SJCRH30 (cell line): Measurements from ENCODE around the gene CDK2. TPM values are rescaled to one million over a fixed set of nuclear protein-coding genes. Genes with fewer than 3 reads are reported as not detected.
"Not testable (repeated sequence)": the region's sequence is repeated elsewhere in the genome, so short reads cannot be mapped to it uniquely, and the experiment has no call there.

Experiments used
- DNase-seq, 2 experiments: peaks; one replicate each; pipeline ENCODE4 v3.0.0-alpha.2; 2015 to 2020
- H3K27ac ChIP-seq: fragments of 250-450 bp; sonication (Bioruptor Pico); 2 replicates; pipeline ENCODE4 v1.5.1; 2020; ENCODE audit warnings: mild to moderate bottlenecking, moderate library complexity
- H3K27me3 ChIP-seq: fragments of 250-450 bp; sonication (Bioruptor Pico); 2 replicates; pipeline ENCODE4 v1.5.1; 2020; ENCODE audit warnings: mild to moderate bottlenecking, moderate library complexity
- H3K36me3 ChIP-seq: fragments of 250-450 bp; sonication (Bioruptor Pico); 2 replicates; pipeline ENCODE4 v1.5.1; 2020; ENCODE audit warnings: mild to moderate bottlenecking, moderate library complexity
- H3K4me1 ChIP-seq: fragments of 250-450 bp; sonication (Bioruptor Pico); 2 replicates; pipeline ENCODE4 v1.5.1; 2020; ENCODE audit warnings: mild to moderate bottlenecking, moderate library complexity
- H3K4me3 ChIP-seq: fragments of 250-450 bp; sonication (Bioruptor Pico); 2 replicates; pipeline ENCODE4 v1.5.1; 2020; ENCODE audit warnings: mild to moderate bottlenecking, moderate library complexity
- H3K9me3 ChIP-seq: fragments of 250-450 bp; sonication (Bioruptor Pico); replicated peaks from 2 replicates; pipeline ENCODE4 v1.5.1; 2020; ENCODE audit warnings: mild to moderate bottlenecking, moderate library complexity
- total RNA-seq: library from RNA; depleted of rRNA; stranded (reverse); fragments of >200 nt; shearing (Covaris generic); gene quantifications from 2 replicates; pipeline ENCODE4 v1.2.3, GENCODE V29; 2014

Gene CDK2
- total RNA-seq, 1 experiment from 2014 or later: 106 TPM

GRCh38 chr12:55957106-55957859, 9.3 kb upstream of the CDK2 start:
- Histone ChIP-seq H3K27ac (no peak overlapping the region), H3K4me1 (no peaks in the 10 kb centered on the region), H3K27me3 (no peaks in the 10 kb centered on the region; the same call in 1 of the 2 replicates), H3K4me3 (no peak overlapping the region), H3K36me3 (no peaks in the 10 kb centered on the region), H3K9me3 (no peaks in the 10 kb centered on the region)
- DNase-seq: no peak

GRCh38 chr12:55963760-55964159, 2.9 kb upstream of the CDK2 start:
- peaks cover 3% of the 10 kb centered on the region; the same call in 1 of the 2 replicates for H3K36me3 ChIP-seq
- H3K9me3 ChIP-seq: no peaks in the 10 kb centered on the region
- no peaks in the 10 kb centered on the region for H3K27me3 ChIP-seq
- no peak for DNase-seq
- no peak overlapping the region for H3K27ac ChIP-seq
- H3K4me1 ChIP-seq: peaks cover 5% of the 10 kb centered on the region; the same call in 1 of the 2 replicates
- H3K4me3 ChIP-seq: no peak overlapping the region

DNA sequence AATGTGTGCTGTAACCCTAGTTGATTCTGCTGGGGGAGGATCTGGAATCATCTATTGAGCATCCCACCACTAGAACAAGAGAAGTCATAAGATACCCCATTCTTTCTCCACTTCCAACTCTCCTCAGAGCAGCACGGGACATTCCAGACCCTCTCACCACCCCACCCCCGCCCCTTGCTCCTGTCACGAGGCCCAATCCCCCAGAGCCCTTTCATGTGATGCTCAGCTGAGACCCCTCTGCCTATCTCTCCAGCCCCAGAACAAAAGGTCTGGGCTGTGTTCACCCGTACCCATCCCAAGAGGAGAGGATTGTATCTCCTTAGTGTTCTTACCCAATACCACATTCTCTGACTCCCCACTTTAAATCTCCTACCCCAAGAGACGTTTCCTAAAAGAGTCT, 1.4 kb upstream of the CDK2 start:
- no peak for DNase-seq
- Histone ChIP-seq H3K9me3 (no peaks in the 10 kb centered on the region), H3K27ac (no peak overlapping the region), H3K27me3 (no peaks in the 10 kb centered on the region), H3K4me3 (no peak overlapping the region), H3K36me3 (peaks cover 5% of the 10 kb centered on the region; the same call in 1 of the 2 replicates), H3K4me1 (peaks cover 5% of the 10 kb centered on the region; the same call in 1 of the 2 replicates)

- Histone ChIP-seq H3K27me3 (no peaks in the 10 kb centered on the region), H3K9me3 (no peaks in the 10 kb centered on the region), H3K4me1 (peaks cover 5% of the 10 kb centered on the region; the same call in 1 of the 2 replicates), H3K4me3 (peak within 1 kb of the TSS; percentile 91), H3K27ac (peak within 1 kb of the TSS; percentile 73), H3K36me3 (peaks cover 9% of the 10 kb centered on the region; the same call in 1 of the 2 replicates)
- peak in 1 of 2 experiments; percentile 40 for DNase-seq
These were observed 656 bp upstream of the CDK2 start, which contains the start of gene PMEL for GRCh38 chr12:55965941-55966407. TSS of gene PMEL (minus strand) at chr12:55966042. CDS start at chr12:55966011, 31 bp downstream.

DNA sequence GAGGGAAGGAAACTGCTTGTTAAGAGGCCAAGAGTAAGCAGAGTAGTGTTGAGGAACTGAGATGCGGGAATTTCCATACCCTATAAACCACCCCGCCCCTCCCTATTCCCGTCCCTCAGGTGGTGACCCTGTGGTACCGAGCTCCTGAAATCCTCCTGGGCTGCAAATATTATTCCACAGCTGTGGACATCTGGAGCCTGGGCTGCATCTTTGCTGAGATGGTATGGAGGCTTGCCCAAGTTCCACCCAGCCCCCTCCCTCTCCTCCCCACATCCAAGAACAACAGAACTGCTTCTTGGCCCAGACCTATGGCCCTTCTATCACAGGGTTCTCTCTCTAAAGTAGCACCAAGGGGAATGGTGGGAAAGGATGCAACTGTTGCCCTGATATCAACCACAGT, 2.7 kb downstream of the CDK2 start:
- Histone ChIP-seq H3K27ac (no peak overlapping the region), H3K9me3 (no peaks in the 10 kb centered on the region), H3K4me3 (no peak overlapping the region), H3K36me3 (peaks cover 12% of the 10 kb centered on the region; the same call in 1 of the 2 replicates), H3K27me3 (no peaks in the 10 kb centered on the region), H3K4me1 (peaks cover 5% of the 10 kb centered on the region)
- no peak for DNase-seq

GRCh38 chr12:55970775-55971174, 4.1 kb downstream of the CDK2 start:
- H3K27ac ChIP-seq: no peak overlapping the region
- H3K4me3 ChIP-seq: no peak overlapping the region
- no peaks in the 10 kb centered on the region for H3K27me3 ChIP-seq
- no peak for DNase-seq
- H3K36me3 ChIP-seq: peaks cover 12% of the 10 kb centered on the region; the same call in 1 of the 2 replicates
- no peaks in the 10 kb centered on the region for H3K9me3 ChIP-seq
- peaks cover 1% of the 10 kb centered on the region for H3K4me1 ChIP-seq

DNA sequence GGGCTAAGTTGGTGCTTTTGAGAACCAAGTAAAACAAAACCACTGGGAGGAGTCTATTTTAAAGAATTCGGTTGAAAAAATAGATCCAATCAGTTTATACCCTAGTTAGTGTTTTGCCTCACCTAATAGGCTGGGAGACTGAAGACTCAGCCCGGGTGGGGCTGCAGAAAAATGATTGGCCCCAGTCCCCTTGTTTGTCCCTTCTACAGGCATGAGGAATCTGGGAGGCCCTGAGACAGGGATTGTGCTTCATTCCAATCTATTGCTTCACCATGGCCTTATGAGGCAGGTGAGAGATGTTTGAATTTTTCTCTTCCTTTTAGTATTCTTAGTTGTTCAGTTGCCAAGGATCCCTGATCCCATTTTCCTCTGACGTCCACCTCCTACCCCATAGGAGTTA, 5.4 kb downstream of the CDK2 start:
- H3K27ac ChIP-seq: no peak overlapping the region
- no peak for DNase-seq
- no peak overlapping the region for H3K4me3 ChIP-seq
- H3K9me3 ChIP-seq: no peaks in the 10 kb centered on the region
- H3K27me3 ChIP-seq: no peaks in the 10 kb centered on the region
- H3K36me3 ChIP-seq: peaks cover 12% of the 10 kb centered on the region; the same call in 1 of the 2 replicates
- H3K4me1 ChIP-seq: no peaks in the 10 kb centered on the region; the same call in 1 of the 2 replicates

DNA sequence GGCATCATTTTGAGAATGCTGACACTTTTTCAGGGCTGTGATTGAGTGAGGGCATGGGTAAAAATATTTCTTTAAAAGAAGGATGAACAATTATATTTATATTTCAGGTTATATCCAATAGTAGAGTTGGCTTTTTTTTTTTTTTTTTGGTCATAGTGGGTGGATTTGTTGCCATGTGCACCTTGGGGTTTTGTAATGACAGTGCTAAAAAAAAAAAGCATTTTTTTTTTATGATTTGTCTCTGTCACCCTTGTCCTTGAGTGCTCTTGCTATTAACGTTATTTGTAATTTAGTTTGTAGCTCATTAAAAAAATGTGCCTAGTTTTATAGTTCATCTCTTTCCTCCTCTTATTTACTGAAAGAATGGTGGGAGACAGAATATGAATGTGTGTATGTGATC, 5.8 kb downstream of the CDK2 start:
- Histone ChIP-seq H3K4me3 (peak overlapping the region; percentile 53), H3K27ac (peak overlapping the region; percentile 44; the same call in 1 of the 2 replicates), H3K4me1 (no peaks in the 10 kb centered on the region; the same call in 1 of the 2 replicates), H3K27me3 (no peaks in the 10 kb centered on the region), H3K9me3 (no peaks in the 10 kb centered on the region), H3K36me3 (peaks cover 12% of the 10 kb centered on the region; the same call in 1 of the 2 replicates)
- DNase-seq: no peak

GRCh38 chr12:55972911-55973598, 6.4 kb downstream of the CDK2 start:
- no peak for DNase-seq
- peak overlapping the region; percentile 44 for H3K27ac ChIP-seq
- H3K4me3 ChIP-seq: peak overlapping the region; percentile 53
- H3K4me1 ChIP-seq: no peaks in the 10 kb centered on the region; the same call in 1 of the 2 replicates
- H3K27me3 ChIP-seq: no peaks in the 10 kb centered on the region
- peaks cover 12% of the 10 kb centered on the region; the same call in 1 of the 2 replicates for H3K36me3 ChIP-seq
- H3K9me3 ChIP-seq: no peaks in the 10 kb centered on the region

DNA sequence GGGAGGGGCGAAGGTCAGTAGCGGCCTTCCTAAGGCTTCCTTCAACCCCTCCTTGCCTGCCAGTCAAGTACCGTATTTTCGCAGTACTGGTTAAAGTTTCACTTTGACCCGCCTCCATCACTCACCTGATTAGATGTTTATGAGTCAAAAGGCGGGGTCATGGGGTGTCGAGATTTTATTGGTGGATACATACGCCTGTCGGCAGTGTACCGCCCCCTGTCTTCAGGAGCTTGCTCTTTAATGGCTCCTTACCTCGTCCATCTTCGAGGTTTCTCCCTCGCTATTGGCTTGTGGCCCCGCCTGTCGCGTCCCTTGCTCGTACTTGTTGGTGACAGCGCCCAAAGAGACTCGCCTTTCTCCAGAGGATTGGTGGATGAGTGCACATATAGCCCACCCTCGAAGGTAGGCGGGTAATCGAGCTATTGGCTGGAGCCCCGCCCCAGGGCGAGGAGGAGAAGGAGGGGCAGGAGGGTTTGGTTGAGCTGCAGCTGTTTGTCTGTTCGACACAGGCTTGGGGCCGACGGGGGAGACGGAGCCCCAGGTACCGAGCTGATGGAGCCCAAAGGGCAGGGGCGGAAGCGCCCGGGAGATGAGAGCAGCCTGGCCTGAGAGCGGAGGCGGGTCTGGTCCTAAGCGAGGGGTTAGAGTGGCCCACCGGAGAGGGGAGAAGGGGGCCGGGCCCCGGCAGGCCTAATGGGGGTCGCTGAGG, 7.1 kb downstream of the CDK2 start, which contains the start of gene RAB5B:
RAB5B (plus strand) TSS at position 480 of the 709 bp plus-strand sequence. CDS start 12,883 bp downstream, outside the sequence.
- Histone ChIP-seq H3K9me3 (no peaks in the 10 kb centered on the region), H3K27me3 (no peaks in the 10 kb centered on the region), H3K27ac (peak within 1 kb of the TSS; percentile 93), H3K4me3 (peak within 1 kb of the TSS; percentile 98), H3K4me1 (no peaks in the 10 kb centered on the region; the same call in 1 of the 2 replicates), H3K36me3 (peaks cover 9% of the 10 kb centered on the region; the same call in 1 of the 2 replicates)
- peak; percentile 100 for DNase-seq

DNA sequence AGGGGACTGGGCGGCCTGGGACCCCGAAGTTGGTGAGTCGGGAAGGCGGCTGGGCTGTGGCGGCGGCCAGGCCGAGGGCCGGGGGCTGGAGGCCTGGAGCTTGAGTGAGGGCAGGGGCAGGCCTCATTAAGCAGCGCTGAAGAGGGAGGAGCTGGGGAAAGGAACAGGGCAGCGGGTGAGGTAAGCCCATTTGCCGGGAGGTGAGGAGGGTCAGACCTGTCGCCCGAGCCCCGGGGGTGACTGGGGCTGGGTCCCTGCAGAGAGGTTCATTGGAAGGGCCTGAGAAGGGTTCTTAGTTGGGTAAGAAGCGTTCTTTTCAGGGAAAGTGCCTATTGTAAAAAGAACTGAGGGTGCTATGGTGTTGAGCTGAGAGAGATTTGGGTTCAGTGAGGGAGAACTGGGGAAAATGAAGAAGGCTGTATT, 7.7 kb downstream of the CDK2 start:
- Histone ChIP-seq H3K27me3 (no peaks in the 10 kb centered on the region), H3K27ac (peak overlapping the region; percentile 93), H3K4me3 (peak overlapping the region; percentile 98), H3K4me1 (no peaks in the 10 kb centered on the region; the same call in 1 of the 2 replicates), H3K36me3 (peaks cover 8% of the 10 kb centered on the region), H3K9me3 (no peaks in the 10 kb centered on the region)
- DNase-seq: peak; percentile 52 to 55

DNA sequence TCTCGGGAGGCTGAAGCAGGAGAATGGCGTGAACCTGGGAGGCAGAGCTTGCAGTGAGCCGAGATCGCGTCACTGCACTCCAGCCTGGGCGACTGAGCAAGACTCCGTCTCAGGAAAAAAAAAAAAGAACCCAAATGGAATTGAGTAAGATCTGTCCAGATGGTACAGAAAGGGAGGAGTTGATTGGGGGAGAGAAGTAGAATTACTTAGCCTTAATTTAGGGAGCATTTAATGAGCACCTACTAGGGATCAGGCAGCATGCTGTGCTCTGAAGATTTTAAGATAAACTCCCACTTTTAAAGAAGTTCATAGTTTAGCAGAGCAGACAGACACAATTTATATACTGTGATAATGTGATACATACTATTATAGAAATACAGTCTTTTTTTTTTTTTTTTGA, 11.8 kb downstream of the CDK2 start:
- no peaks in the 10 kb centered on the region for H3K4me1 ChIP-seq
- peaks cover 17% of the 10 kb centered on the region for H3K36me3 ChIP-seq
- H3K27ac ChIP-seq: no peak overlapping the region
- H3K27me3 ChIP-seq: no peaks in the 10 kb centered on the region
- DNase-seq: no peak
- H3K4me3 ChIP-seq: no peak overlapping the region
- no peaks in the 10 kb centered on the region for H3K9me3 ChIP-seq

DNA sequence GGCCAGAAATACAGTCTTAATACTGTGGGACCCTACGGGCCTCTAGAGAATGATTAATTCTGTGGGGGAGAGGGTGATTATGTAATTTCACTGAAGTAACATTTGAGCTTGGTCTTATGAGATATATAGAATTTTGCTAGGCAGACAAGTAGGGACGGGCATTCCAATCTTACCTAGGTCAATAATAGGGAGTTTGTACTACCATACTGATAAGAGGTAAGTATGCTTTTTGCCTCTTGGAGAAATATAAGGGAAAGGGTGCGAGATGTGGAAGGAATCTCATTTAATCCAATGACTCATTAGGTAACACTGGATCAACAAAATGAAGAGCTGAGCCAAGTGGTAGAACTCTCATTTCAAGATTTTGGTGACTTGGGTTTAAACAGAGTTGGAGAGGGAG, 12.4 kb downstream of the CDK2 start:
- Histone ChIP-seq H3K9me3 (no peaks in the 10 kb centered on the region), H3K4me3 (no peak overlapping the region), H3K36me3 (peaks cover 17% of the 10 kb centered on the region), H3K4me1 (no peaks in the 10 kb centered on the region), H3K27ac (no peak overlapping the region), H3K27me3 (no peaks in the 10 kb centered on the region)
- DNase-seq: no peak

DNA sequence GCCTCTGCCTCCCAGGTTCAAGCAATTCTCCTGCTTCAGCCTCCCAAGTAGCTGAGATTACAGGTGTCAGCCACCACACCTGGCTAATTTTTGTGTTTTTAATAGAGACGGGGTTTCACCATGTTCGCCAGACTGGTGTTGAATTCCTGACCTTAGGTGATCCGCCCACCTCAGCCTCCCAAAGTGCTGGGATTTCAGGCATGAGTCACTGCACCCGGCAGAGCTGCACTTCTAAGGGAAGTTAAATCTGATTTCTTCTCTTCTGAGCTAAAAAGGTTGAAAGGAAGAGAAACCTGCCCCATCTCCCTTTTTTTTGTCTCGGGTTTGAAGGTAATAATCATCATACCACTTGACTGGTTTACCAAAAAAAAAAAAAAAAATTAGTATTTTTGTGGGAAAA, 15.3 kb downstream of the CDK2 start:
- not testable (repeated sequence) for DNase-seq, H3K9me3 ChIP-seq, H3K27ac ChIP-seq, H3K4me3 ChIP-seq, H3K27me3 ChIP-seq
- H3K36me3 ChIP-seq: peaks cover 25% of the 10 kb centered on the region
- H3K4me1 ChIP-seq: peaks cover 12% of the 10 kb centered on the region
